SJSA1 (cell line): ENCODE results near the gene SELENOM. TPM values are rescaled to one million over a fixed set of nuclear protein-coding genes. Genes with fewer than 3 reads are reported as not detected.
A peak's percentile ranks its signal among the peaks of the same experiment; 100 is the strongest.

Experiments
- DNase-seq, 2 experiments: peaks; one replicate each; pipeline ENCODE4 v3.0.0-alpha.2; 2015 to 2020; ENCODE audit warnings: low spot score in 2 of 2, low read depth in 1 of 2
- H3K27ac ChIP-seq: fragments of 250-450 bp; sonication (Bioruptor Pico); 2 replicates; pipeline ENCODE4 v1.5.1; 2020; ENCODE audit warnings: mild to moderate bottlenecking, moderate library complexity
- H3K27me3 ChIP-seq: fragments of 250-450 bp; sonication (Bioruptor Pico); replicated peaks from 2 replicates; pipeline ENCODE4 v1.5.1; 2020; ENCODE audit warnings: mild to moderate bottlenecking, moderate library complexity
- H3K36me3 ChIP-seq: fragments of 250-450 bp; sonication (Bioruptor Pico); 2 replicates; pipeline ENCODE4 v1.5.1; 2020; ENCODE audit warnings: mild to moderate bottlenecking
- H3K4me1 ChIP-seq: fragments of 250-450 bp; sonication (Bioruptor Pico); replicated peaks from 2 replicates; pipeline ENCODE4 v1.6.1; 2021; ENCODE audit warnings: mild to moderate bottlenecking
- H3K4me3 ChIP-seq: fragments of 250-450 bp; sonication (Bioruptor Pico); 2 replicates; pipeline ENCODE4 v1.5.1; 2020; ENCODE audit warnings: mild to moderate bottlenecking
- H3K9me3 ChIP-seq: fragments of 250-450 bp; sonication (Bioruptor Pico); replicated peaks from 2 replicates; pipeline ENCODE4 v1.5.1; 2020; ENCODE audit warnings: mild to moderate bottlenecking
- total RNA-seq: library from RNA; depleted of rRNA; stranded (reverse); fragments of >200 nt; shearing (Covaris generic); gene quantifications from 2 replicates; pipeline ENCODE4 v1.2.3, GENCODE V29; 2014; rRNA removed

Gene SELENOM
- total RNA-seq, 1 experiment from 2014 or later = 373 TPM

- no peak overlapping the region for H3K4me3 ChIP-seq
- H3K27me3 ChIP-seq = no peaks in the 10 kb centered on the region
- peak overlapping the region; percentile 75 for H3K27ac ChIP-seq
- DNase-seq = no peak
- no peaks in the 10 kb centered on the region for H3K36me3 ChIP-seq
- H3K4me1 ChIP-seq = peaks cover 38% of the 10 kb centered on the region
- no peaks in the 10 kb centered on the region for H3K9me3 ChIP-seq
Measured at GRCh38 chr22:31055117-31055634, 52.2 kb downstream of the SELENOM start.

Other genes with a start within 250 kb of the SELENOM start
- gene MORC2, start 138.8 kb downstream of the SELENOM start, total RNA-seq = 14.6 and 22.1 TPM in 2 replicates
- gene TUG1, start 138.3 kb downstream of the SELENOM start, total RNA-seq = 47.4 and 73.0 TPM in 2 replicates
- 121 and 155 TPM in 2 replicates for gene SMTN, start 26.2 kb downstream of the SELENOM start, total RNA-seq
- 0.13 and 0.21 TPM in 2 replicates for gene INPP5J, start 15.4 kb upstream of the SELENOM start, total RNA-seq
- gene PLA2G3, start 32.9 kb upstream of the SELENOM start, total RNA-seq = not detected in 2 replicates
- gene RNF185, start 52.6 kb upstream of the SELENOM start, total RNA-seq = 25.4 and 34.8 TPM in 2 replicates
- 18.6 and 21.8 TPM in 2 replicates for gene LIMK2, start 104.7 kb upstream of the SELENOM start, total RNA-seq
- 1.3 and 2.2 TPM in 2 replicates for gene PIK3IP1, start 184.9 kb upstream of the SELENOM start, total RNA-seq
- gene PATZ1, start 238.8 kb upstream of the SELENOM start, total RNA-seq = 14.7 and 14.9 TPM in 2 replicates